C1 segment of cervical spinal cord (tissue), 14 donors: ENCODE measurements around the gene ZNF578.
"Not testable (repeated sequence)": the region's sequence is repeated elsewhere in the genome, so short reads cannot be mapped to it uniquely, and the experiment has no call there.

Experiments used
- DNase-seq, 14 donors: peaks; one replicate each; lab custom pipeline; 2025; lab: John Stamatoyannopoulos, UW

Gene ZNF578

GRCh38 chr19:52558732-52559445 is 105.5 kb downstream of the ZNF578 start:
- DNase-seq: not testable (repeated sequence)

GRCh38 chr19:52561611-52562010 is 108.3 kb downstream of the ZNF578 start:
- DNase-seq: not testable (repeated sequence)
